H1 (cell line): ENCODE data around the gene MEF2D.

ENCODE experiments used
- CTCF ChIP-seq, 3 experiments: IDR thresholded peaks; 1 replicate in 2 of 3; 2 replicates in 1 of 3; pipeline versions ENCODE4 v1.5.1 to v1.6.1; 2011; ENCODE audit warnings: low read length in 3 of 3, mild to moderate bottlenecking in 3 of 3, inconsistent platforms in 2 of 3, low read depth in 1 of 3, moderate library complexity in 1 of 3; ENCODE audit not compliant: insufficient read depth in 1 of 3; ENCODE audit errors: control extremely low read depth in 1 of 3
- EZH2 ChIP-seq: fragments of 200-600 bp; sonication (generic); IDR thresholded peaks from 2 replicates; pipeline ENCODE4 v1.7.1; 2012; ENCODE audit warnings: low read depth, mild to moderate bottlenecking, moderate library complexity, low read length, inconsistent platforms; ENCODE audit not compliant: severe bottlenecking
- HDAC2 ChIP-seq, 2 experiments: fragments of 300-600 bp in 1 of 2; sonication (generic) in 1 of 2; IDR thresholded peaks; 2 replicates each; pipeline ENCODE4 v1.6.1; 2011 to 2012; ENCODE audit warnings: low read depth in 2 of 2, low read length in 2 of 2, mild to moderate bottlenecking in 2 of 2, moderate library complexity in 2 of 2, borderline replicate concordance in 1 of 2, inconsistent platforms in 1 of 2
- POLR2AphosphoS5 ChIP-seq: IDR thresholded peaks from 2 replicates; pipeline ENCODE4 v1.6.1; 2011; ENCODE audit warnings: low read depth, low read length
- SIN3A ChIP-seq, 2 experiments: IDR thresholded peaks in 1 of 2; conservative IDR thresholded peaks in 1 of 2; 2 replicates each; pipeline ENCODE4 v1.6.1; 2011 to 2012; ENCODE audit warnings: low read length in 2 of 2, improper control_type of control experiment in 1 of 2, low read depth in 1 of 2, mild to moderate bottlenecking in 1 of 2
- SUZ12 ChIP-seq: fragments of 200-600 bp; sonication (generic); IDR thresholded peaks from 2 replicates; pipeline ENCODE4 v1.6.1; 2012; ENCODE audit warnings: mild to moderate bottlenecking, inconsistent platforms, low read length, moderate library complexity, mixed read lengths
- USF2 ChIP-seq: IDR thresholded peaks from 2 replicates; pipeline ENCODE4 v1.6.1; 2011; ENCODE audit warnings: low read length, improper control_type of control experiment

GRCh38 chr1:156504438-156504813 lies 3.9 kb upstream of the MEF2D start:
- TF ChIP-seq USF2 (no peak), HDAC2 (IDR thresholded peaks at IDR 0.05; ENCODE audit: borderline replicate concordance in 1 of 2, low read depth in 2 of 2, low read length in 2 of 2) (no peak), CTCF (IDR thresholded peaks at IDR 0.05; ENCODE audit: control extremely low read depth in 1 of 3, insufficient read depth in 1 of 3, low read depth in 1 of 3, low read length in 3 of 3) (peak in 1 of 3 experiments; percentile 2; a peak in 1 of 4 replicates), POLR2AphosphoS5 (no peak), SIN3A (conservative IDR thresholded peaks at IDR 0.05 in 1 of 2, IDR thresholded peaks at IDR 0.05 in 1 of 2; ENCODE audit: low read depth in 1 of 2, low read length in 2 of 2) (no peak), SUZ12 (no peak), EZH2 (no peak)
